Thyroid gland (tissue), 4 donors: Measurements from ENCODE around the gene PTPN14.

Experiments used
- CTCF ChIP-seq, 6 experiments: fragments of 200-600 bp in 3 of 6; fragments of 450-650 bp in 3 of 6; sonication (generic) in 3 of 6; IDR thresholded peaks; one replicate each; pipeline ENCODE4 v1.5.1; 2016 to 2019; ENCODE audit warnings: antibody characterized with exemption in 6 of 6, mild to moderate bottlenecking in 2 of 6, inconsistent platforms in 1 of 6, moderate library complexity in 1 of 6
- POLR2A ChIP-seq, 2 donors: fragments of 450-650 bp; IDR thresholded peaks; one replicate each; pipeline ENCODE4 v1.6.1; 2017; ENCODE audit warnings: antibody characterized with exemption in 2 of 2, mild to moderate bottlenecking in 2 of 2, moderate library complexity in 1 of 2

- TF ChIP-seq CTCF (IDR thresholded peaks at IDR 0.05) (no peak), POLR2A (IDR thresholded peaks at IDR 0.05) (no peak)
Observed at GRCh38 chr1:214566158-214567104, 15.0 kb upstream of the PTPN14 start.
